GM18519 (cell line): Measurements from ENCODE around the gene CDC42SE2.
"Not testable (repeated sequence)": the region's sequence is repeated elsewhere in the genome, so short reads cannot be mapped to it uniquely, and the experiment has no call there.

ENCODE experiments used
- ATAC-seq: cut with Tn5 transposase; IDR thresholded peaks from one replicate; pipeline ENCODE4 v1.9.1; 2021; ENCODE audit warnings: mild to moderate bottlenecking, moderate library complexity; ENCODE audit not compliant: unreplicated experiment, low FRiP score

The CDC42SE2 gene

DNA sequence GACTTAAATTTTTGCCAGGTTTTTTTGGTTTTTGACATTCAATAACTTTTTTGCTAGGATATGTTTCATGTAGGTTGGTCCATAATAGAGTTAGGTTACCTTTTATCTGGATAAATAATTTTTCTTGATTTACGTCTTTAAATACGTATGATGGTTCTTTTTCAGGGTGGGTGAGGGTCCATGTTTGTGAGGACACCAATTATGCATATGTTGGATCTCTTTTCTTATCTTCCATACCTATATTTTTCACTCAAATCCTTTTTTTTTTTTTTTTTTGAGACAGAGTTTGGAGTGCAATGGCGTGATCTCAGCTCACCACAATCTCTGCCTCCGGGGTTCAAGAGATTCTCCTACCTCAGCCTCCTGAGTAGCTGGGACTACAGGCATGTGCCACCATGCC lies 17.3 kb upstream of the CDC42SE2 start:
- ATAC-seq, result no peak

DNA sequence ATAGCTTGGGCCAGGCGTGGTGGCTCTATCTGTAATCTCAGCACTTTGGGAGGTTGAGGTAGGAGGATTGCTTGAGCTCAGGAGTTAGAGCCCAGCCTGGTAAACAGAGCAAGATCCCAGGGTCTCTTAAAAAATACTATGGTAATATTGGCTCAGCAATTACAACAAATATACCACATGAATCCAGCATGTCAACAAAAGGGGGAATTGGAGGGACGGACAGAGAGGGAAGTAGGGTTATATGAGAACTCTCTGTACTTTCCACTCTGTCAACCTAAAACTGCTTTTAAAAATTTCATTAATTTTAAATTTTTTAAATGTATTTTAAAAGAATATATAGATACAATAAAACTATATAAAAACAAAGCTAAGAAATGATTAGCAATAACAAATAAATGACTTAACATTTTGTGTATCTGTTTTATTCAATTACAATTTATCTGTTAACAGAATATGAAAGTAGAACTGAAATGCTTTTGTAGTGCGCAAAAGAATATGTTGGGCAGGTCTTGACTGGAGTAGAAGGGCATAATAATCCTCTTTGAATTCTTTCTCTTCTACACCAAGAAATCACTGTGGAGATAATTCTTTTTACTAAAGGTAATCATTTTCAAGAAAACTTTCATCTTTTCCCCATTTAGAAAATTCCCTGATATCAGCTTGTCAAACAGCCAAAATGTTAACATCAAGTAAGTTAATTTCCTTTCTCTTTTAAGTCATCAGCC lies 12.9 kb upstream of the CDC42SE2 start:
- ATAC-seq, result no peak

DNA sequence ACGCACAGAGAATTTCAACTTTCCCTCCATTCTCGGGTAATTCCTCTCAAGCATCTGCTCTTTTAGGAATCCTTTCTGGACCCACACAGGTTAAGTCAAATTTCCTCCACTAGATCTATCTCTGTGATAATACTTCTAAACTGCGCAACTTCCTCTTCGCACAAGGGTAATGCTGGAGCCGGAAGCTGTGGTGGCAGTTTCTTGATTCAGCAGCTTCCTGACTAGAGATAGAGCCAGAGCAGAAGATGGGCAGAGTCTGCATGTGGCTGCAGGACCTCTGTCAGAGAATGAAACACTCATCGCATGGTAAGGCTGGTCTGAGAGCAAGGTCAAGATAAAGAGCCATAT lies 11.1 kb upstream of the CDC42SE2 start:
- ATAC-seq, result peak; percentile 85

DNA sequence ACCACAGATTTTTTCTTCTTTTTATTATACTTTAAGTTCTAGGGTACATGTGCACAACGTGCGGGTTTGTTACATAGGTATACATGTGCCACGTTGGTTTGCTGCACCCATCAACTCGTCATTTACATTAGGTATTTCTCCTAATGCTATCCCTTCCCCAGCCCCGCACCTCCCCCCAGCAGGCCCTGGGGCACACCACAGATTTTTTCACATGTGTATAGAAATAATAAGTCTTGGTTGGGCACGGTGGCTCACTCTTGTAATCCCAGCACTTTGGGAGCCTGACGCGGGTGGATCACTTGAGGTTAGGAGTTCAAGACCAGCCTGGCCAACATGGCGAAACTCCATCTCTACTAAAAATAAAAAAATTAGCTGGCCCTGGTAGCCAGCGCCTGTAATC lies 9.8 kb upstream of the CDC42SE2 start:
- not testable (repeated sequence) for ATAC-seq

DNA sequence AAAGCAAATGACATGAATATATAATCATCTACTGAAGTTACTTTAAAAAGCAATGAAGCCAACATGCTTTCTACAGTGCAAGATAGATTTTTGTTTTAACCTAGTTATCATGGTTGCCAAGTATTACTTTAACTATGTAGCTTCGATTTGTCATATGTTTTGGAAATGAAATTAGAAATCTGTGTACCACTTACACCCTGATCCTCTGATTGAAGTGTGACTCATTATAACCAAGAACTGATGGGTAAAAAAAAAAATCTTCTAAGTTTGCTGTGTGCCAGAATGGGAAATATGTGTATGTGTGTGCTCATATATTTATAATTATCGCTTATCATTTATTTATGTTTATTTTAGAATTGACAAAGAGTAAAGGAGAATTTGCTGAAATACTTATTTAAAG lies 9.1 kb upstream of the CDC42SE2 start:
- no peak for ATAC-seq

DNA sequence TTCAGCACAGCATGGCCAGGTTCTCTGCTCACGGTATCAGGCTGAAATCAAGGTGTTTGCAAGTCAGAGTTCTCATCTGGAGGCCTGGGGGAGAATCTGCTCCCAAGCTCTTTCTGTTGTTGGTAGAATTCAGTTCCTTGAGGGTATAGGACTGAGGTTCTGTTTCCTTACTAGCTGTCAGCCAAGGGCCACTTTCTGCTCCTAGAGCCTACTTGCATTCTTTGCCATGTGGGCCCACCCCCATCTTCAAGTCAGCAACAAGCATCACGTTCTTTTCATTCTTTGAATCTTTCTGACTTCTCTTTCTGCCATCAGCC lies 7.4 kb upstream of the CDC42SE2 start:
- no peak for ATAC-seq

DNA sequence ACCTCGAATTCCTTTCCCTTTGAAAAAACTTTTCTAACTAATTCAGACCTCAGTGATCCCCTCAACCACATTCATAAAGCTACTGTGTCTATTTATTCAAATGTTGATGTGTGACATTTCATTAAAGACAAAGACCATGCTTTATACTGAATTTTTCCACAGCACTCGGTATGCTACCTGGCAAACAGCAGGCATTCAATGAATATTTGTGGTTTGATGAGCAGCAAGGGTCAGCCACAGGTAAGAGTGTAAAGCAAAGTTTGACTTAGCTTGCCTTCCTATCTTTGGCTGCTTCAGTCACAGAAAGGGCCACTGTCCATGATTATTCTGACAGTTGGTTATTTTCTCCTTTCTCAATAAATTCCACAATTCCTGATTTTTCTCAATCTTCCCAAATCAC lies 5.1 kb upstream of the CDC42SE2 start:
- ATAC-seq, result no peak

DNA sequence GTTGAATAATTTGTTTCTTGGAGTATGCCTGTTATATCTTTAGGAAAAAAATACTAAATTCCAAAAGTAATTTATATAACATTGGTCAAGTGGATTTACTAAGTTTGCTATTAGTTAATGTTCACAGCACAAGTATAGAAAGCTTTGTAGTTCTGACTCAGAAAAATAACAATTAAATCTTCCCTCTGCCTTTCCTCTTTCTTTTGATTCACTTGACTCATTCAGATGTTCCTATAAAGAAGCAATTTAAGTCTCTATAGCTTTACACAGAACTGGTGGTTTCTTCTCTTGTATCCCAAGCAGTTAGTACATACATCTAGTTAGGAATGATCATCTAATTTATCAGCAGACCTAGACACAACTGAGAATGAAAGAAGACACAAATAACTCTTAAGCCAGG lies 4.5 kb upstream of the CDC42SE2 start:
- ATAC-seq, result no peak

DNA sequence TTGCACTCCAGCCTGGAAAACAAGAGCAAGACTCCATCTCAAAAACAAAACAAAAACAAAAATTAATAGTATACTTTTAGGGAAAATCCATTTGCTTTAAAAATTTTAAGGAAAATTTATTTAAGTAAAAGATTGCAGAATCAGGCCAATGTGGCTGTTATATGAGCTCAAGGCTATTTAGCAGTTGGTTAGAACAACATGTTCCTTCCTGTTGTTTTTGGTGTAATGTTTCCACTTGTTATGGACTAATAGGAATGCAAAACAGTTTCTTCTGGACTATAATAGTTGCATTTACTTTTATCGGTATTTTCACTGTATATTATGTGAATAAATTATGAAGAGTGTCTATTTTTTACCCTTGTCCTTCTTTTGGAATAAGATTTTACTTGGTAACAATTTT lies 3.0 kb upstream of the CDC42SE2 start:
- ATAC-seq, result no peak

DNA sequence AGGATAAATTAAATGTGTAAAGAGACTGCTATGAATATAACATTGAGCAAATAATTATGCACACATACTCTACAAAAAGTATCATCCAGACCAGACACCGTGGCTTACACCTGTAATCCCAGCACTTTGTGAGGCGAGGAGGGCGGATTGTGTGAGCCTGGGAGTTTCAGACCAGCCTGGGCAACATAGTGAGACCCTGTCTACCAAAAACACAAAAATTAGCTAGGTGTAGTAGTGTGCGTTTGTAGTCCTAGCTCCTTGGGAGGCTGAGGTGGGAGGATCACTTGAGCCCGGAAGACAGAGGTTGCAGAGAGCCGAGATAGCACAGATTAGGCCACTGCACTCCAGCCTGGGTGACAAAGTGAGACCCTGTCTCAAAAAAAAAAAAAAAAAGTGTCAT lies 2.4 kb upstream of the CDC42SE2 start:
- ATAC-seq, result no peak

DNA sequence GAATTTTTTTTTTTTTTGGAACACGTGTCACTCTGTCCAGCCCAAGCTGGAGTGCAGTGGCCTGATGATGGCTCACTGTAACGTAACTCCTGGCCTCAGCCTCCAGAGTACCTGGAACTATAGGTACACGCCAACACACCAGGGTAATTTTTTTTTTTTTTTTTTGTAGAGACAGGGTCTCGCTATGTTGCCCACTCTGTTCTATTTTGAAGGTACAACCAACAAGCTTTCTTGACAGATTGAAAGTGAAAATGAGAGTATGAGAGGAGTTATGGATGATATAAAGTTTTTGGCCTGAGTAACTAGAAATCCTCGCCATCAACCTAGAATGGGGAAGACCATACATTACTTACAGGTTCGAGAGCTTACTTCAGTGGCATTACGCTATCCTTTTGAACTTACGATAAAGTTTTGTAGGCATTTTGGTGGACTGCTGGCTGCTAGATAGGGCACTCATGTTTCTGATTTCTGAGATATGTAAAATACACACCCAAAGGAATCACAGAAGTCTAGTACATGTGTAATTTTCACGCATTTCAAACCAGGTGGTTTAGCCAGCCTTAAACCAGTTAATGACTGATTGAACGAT lies 806 bp upstream of the CDC42SE2 start:
- ATAC-seq, result peak; percentile 11

DNA sequence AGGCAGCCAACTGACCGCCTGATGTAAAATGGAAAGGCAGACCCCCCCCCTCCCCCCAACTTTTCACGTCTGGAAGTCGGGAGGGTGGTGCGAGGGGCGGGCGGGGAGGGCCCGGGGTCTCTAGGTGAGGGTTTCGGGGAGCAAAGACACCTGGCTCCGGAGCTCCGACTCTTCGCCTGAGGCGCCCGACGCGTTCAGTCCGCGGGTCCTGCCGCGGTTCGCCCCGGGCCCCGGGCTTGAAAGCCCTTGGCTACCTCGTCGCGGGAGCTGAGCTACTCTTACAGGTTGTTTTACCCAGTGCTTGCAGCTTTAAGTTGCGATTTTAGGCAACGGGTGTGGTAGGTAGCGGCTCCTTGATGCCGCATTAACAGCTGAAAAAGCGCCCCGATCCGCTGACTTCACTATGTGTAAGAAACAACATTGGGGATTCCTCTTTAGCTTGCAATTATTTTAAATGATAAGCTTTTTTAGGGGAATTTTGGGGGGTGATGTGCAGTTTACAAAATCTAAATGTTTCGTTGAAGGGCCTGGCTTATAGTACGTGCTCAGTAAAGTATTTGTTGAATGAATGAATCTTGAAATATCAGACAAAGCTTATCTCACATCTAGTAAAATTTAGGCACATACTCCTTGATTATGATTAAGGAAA lies 722 bp downstream of the CDC42SE2 start:
- ATAC-seq, result no peak

DNA sequence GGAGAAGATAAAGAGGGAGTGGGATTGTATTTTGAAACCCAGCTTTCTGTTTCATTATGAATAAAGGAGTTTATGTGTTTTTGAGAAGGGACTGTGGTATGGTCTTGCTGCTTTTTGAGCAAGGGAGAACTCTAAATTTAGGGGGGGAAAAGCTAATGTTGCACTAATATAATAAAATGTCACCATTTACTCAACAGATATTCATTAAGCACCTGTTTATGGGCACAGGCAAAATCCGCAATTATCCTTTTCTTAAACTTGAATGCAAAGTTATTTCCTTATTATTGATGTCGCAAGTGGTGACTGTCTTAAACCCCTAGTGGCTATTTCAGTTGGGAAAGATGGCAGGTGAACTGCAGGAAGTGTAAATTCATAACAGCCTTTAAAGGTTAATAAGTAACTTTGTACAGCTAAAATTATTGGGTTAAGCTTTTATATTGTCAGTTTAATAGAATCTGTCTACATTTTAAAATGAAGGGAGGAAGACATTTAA lies 1.5 kb downstream of the CDC42SE2 start:
- ATAC-seq, result no peak

DNA sequence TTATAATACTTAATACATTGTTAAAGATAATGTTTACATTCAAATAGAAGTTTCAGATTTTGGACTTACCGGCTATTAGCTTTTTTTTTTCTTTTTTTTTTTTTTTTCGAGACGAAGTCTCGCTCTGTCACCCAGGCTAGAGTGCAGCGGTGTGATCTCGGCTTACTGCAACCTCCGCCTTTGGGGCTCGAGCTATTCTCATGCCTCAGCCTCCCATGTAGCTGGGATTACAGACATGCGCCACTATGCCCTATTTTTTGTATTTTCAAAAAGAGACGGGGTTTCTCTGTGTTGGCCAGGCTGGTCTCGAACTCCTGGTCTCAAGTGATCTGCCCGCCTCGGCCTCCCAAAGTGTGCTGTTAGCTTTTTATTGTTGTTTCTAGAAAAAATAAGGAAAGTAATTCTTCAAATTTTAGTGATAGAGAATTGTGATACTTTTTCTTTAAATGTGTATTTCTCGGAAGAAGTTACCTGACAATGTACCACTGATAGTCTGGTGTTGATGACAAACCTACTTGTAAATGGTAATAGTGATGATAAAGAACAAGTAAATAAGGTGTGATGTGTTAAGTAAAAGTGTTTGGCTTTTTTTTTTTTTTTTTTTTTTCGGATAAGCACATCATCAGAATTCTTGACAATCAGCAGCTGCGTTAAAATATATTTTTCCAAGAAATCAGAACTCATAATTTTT lies 2.7 kb downstream of the CDC42SE2 start:
- ATAC-seq, result no peak

DNA sequence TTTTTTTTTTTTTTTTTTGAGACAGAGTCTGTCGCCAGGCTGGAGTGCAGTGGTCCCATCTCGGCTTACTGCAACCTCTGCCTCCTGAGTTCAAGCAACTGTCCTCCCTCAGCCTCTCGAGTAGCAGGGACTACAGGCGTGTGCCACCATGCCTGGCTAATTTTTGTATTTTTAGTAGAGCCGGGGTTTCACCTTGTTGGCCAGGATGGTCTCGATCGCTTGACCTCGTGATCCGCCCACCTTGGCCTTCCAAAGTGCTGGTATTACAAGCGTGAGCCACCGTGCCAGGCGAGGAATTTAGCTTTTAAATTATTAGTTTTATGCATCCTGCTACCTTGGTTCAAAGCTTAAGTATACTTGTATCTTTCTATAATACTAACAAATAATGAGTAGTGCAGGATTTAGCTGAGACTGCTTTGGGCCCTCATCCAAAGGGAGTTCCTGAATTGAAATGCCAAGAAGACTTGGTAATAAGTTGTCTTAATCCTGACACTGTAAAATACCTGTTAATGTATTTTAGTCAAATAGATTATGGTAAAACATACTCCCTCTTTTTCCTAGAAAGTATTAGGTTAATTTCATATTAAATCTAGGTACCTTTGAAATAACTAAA lies 5.0 kb downstream of the CDC42SE2 start:
- no peak for ATAC-seq

DNA sequence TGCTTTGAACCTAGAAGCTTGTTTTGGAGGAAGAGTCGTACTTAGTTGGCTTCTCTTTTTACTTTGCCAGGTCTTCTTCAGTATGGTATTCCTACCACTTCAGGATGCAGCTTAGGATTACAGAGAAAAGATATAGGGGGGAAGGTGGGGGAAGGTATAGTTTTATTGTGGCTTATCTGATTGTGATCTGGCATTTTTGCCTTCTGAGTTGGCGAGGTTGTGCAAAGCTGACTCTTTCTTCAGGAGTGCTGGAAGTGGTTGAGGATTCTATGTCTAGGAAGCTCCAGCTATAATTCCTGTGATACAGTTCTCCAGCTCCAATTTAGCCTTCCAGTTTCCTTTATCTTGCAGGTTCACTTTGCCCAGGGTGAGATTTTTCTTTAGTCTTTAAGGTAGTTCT lies 7.0 kb downstream of the CDC42SE2 start:
- ATAC-seq, result no peak

DNA sequence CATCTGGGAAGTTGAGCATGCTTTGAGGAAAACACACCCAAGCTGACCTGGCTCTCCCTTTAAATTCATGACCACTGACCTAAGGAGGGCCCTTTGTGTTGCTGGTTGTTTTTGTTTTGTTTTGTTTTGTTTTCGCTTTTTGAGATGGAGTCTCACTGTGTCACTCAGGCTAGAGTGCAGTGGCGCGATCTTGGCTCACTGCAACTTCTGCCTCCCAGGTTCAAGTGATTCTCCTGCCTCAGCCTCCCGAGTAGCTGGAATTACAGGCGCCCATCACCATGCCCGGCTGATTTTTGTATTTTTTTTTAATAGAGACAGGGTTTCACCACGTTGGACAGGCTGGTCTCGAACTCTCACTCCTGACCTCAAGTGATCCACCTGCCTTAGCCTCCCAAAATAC lies 8.0 kb downstream of the CDC42SE2 start:
- not testable (repeated sequence) for ATAC-seq

DNA sequence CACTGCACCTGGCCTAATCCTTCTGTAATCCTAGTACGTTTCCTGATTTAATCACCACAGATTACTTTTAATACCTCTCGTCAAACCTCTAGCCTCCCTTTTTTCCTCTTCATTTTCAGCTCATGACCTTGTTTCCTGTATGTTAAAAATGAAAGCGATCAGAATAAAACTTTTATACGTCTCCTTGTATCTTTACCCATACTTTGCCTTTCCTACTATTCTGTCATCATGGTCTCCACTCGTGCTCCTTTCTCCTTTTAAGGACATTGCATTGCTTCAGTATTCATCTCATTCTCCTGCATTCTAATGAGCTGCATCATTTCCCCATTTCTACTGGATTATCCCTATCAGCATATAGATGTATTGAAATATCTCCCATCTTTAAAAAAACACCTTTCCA lies 8.5 kb downstream of the CDC42SE2 start:
- no peak for ATAC-seq

DNA sequence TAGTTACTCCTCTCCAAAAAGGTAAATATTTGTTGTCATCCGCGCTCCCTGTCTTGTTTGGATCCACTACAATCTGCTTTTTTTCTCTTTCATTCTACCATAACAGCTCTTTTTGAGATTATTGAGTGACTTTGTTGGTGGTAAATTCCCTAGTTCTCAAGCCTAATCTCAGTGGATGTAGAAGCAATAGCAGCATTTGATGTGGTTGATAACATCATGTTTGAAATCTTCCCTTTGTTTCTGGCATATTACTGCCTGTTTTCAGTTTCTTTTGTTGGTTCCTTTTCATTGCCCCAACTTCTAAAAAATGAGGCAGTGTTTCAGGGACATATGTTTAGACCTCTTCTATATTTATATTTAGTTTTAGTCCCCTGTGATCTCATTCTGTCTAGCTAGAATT lies 8.9 kb downstream of the CDC42SE2 start:
- ATAC-seq, result no peak

DNA sequence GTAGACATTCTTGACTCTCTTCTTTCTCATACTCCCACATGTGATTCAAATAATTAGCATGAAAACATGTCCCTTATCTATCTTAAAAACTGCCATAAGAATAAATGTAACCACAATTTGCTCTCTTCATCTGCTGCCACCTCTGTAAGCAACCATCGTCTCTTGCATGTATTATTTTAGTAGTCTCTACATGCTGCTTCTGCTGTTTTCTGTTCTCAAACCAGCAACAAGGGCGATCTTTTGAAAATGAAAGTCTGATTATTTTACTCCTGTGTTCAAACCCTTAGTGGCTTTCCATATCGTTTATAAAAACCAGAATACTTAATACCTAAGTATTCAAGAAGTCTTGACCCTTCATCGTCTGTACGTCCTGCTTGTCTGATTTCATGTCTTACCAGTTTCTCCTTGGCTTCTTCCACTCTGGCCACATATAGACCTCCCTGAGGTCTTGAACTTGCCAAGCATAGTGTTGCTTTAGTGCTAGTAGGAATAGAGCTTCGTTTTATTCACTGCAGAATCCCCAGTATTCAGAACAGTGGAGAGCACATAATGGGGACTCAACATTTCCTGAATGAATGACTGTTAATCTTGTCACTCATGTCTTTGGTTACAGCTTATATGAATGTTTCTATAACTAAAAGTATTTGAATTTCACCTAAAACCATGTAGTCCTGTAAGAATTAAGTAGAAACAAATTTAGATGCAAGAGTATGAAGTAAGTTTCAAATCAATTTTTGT lies 10.6 kb downstream of the CDC42SE2 start:
- ATAC-seq, result no peak
